Measurements from ENCODE around the gene SYTL1.

Gene SYTL1

GRCh38 chr1:27302612-27303011, 39.2 kb upstream of the SYTL1 start:
- TF ChIP-seq EGR1 (IDR thresholded peaks at IDR 0.05) (no peak), EP300 (IDR thresholded peaks at IDR 0.05; ENCODE audit: borderline replicate concordance) (no peak), REST (IDR thresholded peaks at IDR 0.05; ENCODE audit: low read depth) (no peak), CREB1 (IDR thresholded peaks at IDR 0.05; ENCODE audit: low read depth) (no peak), TEAD4 (IDR thresholded peaks at IDR 0.05) (no peak), NFIC (IDR thresholded peaks at IDR 0.05) (no peak), RAD21 (IDR thresholded peaks at IDR 0.05; ENCODE audit: low read depth) (no peak), TAF1 (IDR thresholded peaks at IDR 0.05; ENCODE audit: low read depth) (no peak), MAX (IDR thresholded peaks at IDR 0.05) (no peak), TCF12 (IDR thresholded peaks at IDR 0.05; ENCODE audit: low read depth) (no peak), CEBPB (IDR thresholded peaks at IDR 0.05) (no peak), YY1 (IDR thresholded peaks at IDR 0.05; ENCODE audit: low read depth) (no peak), FOXM1 (IDR thresholded peaks at IDR 0.05; ENCODE audit: borderline replicate concordance, low read depth) (no peak), ZBTB7A (IDR thresholded peaks at IDR 0.05; ENCODE audit: low read depth) (no peak)
- TF ChIP-seq, protein P1, sequence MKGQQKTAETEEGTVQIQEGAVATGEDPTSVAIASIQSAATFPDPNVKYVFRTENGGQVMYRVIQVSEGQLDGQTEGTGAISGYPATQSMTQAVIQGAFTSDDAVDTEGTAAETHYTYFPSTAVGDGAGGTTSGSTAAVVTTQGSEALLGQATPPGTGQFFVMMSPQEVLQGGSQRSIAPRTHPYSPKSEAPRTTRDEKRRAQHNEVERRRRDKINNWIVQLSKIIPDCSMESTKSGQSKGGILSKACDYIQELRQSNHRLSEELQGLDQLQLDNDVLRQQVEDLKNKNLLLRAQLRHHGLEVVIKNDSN (IDR thresholded peaks at IDR 0.05): no peak

DNA sequence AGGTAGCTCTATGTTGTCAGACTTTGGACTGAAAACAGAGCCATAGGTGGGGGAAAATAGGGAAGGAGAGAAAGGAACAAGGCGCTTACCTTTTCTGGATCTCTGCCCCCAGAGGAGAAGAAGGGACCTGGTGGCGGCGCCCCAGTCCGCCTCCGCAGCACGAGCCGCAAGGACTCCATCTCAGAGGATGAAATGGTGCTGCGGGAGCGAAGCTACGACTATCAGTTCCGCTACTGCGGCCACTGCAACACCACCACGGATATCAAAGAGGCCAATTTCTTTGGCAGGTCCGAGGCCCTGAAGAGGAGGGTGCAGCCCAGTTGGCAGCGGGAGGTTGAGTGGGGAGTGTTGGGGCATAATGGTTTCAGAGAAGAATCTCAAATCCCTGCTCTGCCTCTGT, 38.3 kb upstream of the SYTL1 start:
- TF ChIP-seq NFIC (IDR thresholded peaks at IDR 0.05): no peak

DNA sequence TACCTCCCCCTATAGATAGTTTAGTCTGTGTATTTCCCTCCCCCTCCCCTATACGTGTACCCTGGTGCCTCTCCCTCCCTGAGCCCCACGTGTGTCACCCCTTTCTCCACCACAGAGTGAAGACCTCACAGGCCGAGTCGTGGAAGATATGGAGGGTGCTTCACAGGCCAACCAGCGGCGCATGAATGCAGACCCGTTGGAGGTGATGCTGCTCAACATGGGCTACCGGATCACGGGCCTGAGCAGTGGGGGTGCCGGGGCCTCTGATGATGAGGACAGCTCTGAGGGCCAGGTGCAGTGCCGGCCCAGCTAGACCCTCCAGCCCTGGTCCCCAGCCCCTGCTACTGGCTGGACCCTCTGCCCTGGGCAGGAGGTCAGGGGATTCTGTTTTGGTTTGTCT, 35.8 kb upstream of the SYTL1 start:
- TF ChIP-seq, protein P1 (IDR thresholded peaks at IDR 0.05): no peak
- no peak for TF ChIP-seq NFIC (IDR thresholded peaks at IDR 0.05)
- TF ChIP-seq MAX (IDR thresholded peaks at IDR 0.05): no peak
- TF ChIP-seq FOXM1 (IDR thresholded peaks at IDR 0.05; ENCODE audit: borderline replicate concordance, low read depth): no peak
- TF ChIP-seq TAF1 (IDR thresholded peaks at IDR 0.05; ENCODE audit: low read depth): no peak
- no peak for TF ChIP-seq TEAD4 (IDR thresholded peaks at IDR 0.05)
- no peak for TF ChIP-seq RAD21 (IDR thresholded peaks at IDR 0.05; ENCODE audit: low read depth)
- no peak for TF ChIP-seq REST (IDR thresholded peaks at IDR 0.05; ENCODE audit: low read depth)
- no peak for TF ChIP-seq ZBTB7A (IDR thresholded peaks at IDR 0.05; ENCODE audit: low read depth)
- no peak for TF ChIP-seq CREB1 (IDR thresholded peaks at IDR 0.05; ENCODE audit: low read depth)
- TF ChIP-seq TCF12 (IDR thresholded peaks at IDR 0.05; ENCODE audit: low read depth): no peak
- no peak for TF ChIP-seq EP300 (IDR thresholded peaks at IDR 0.05; ENCODE audit: borderline replicate concordance)

GRCh38 chr1:27306892-27307761, 34.7 kb upstream of the SYTL1 start:
- no peak for TF ChIP-seq TEAD4 (IDR thresholded peaks at IDR 0.05)
- TF ChIP-seq, protein P1 (IDR thresholded peaks at IDR 0.05): no peak

DNA sequence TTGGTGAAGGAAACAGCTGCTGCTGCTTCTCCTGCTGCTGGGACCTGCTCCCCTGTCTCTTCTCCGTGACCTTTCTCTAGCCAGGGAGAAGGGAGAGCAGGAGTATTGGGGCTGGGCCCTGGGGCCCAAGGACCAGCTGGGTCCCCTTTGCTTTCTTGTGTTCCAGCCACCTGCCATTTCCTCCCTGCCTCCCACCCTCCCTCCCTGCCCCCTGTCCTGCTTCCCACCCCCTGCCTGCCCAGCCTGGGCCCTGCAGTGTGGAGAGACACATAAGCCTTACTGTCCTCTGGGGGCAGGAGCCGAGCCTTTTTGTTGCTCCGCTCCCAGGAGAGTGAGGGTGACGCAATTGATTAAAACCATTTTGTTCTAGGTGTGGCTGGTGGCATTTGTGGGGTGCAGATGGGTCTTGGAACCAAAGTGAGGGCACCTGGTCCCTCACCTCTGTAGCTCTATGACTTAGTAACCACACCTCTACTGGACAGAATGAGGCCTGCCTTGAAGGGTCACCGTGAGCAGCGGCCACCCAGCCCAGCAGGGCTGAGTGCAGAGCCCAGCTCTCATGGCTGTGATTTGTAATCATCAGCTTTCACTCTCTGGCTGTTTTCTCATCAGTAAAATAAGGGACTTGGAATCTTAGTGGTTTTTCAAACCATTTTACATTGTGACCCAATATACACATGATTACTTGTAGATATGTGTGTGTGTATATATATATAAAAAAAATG, 33.8 kb upstream of the SYTL1 start:
- TF ChIP-seq REST (IDR thresholded peaks at IDR 0.05; ENCODE audit: low read depth): no peak
- no peak for TF ChIP-seq TAF1 (IDR thresholded peaks at IDR 0.05; ENCODE audit: low read depth)
